ENCODE measurements around the gene STAT6. TPM values are rescaled to one million over a fixed set of nuclear protein-coding genes. Genes with fewer than 3 reads are reported as not detected.

Gene STAT6
- total and polyA plus RNA-seq, 2 donors (not counting 3 experiments of a cell fraction or from before 2014, with no cell fraction given), result 136 to 147 TPM

DNA sequence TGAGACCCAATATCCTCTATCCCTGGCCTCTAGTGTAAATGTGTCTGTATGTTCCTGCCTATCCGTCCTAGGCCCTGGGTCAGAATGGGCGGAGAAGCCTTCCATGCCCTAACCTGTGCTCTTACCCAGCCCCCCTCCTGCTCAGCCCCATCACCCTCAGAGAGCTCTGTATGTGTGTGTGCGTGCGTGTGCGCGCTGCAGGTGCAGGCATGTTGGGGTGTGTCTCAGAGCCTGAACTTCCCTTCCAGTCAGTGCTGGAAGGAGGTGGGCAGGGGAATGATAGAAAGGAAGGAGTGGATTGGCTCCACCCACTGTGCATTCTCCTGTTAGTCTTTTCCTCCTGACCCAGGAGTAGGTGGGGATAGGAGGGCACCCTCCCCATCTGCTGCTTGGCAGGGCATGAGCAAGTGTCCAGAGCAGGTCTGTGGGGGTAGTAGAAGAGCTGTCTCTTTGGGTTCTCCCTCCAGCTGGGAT is 15.0 kb downstream of the STAT6 start:
- dilution Hi-C loops (cut with MboI; ENCODE audit: extremely low pct_ligation_motif_present, low sequenced_read_pairs), result no loop called here
- no peaks in the 10 kb centered on the region for H3K27me3 ChIP-seq (ENCODE audit: control insufficient read depth in 2 of 2, insufficient read depth in 2 of 2, low read length in 2 of 2)
- FAIRE-seq (no peak), DNase-seq (ENCODE audit: low read depth, low spot score) (no peak)
- no peaks in the 10 kb centered on the region for H3K79me2 ChIP-seq (ENCODE audit: control insufficient read depth, insufficient read depth, low read length)
- no peak overlapping the region for H3K27ac ChIP-seq (ENCODE audit: insufficient read depth, low read depth, low read length)
- H3K4me1 ChIP-seq (ENCODE audit: control insufficient read depth, extremely low read depth, insufficient read depth, low read length), result peaks cover 8% of the 10 kb centered on the region
- peaks cover 4 to 50% of the 10 kb centered on the region in 2 experiments for H3K36me3 ChIP-seq (ENCODE audit: control insufficient read depth in 2 of 2, extremely low read depth in 1 of 2, insufficient read depth in 2 of 2, low read length in 2 of 2)
- H3K9me1 ChIP-seq (replicated peaks; ENCODE audit: control insufficient read depth, extremely low read depth, insufficient read depth, low read length), result no peaks in the 10 kb centered on the region
- no peak overlapping the region for H2AFZ ChIP-seq (ENCODE audit: low read depth, low read length)
- intact Hi-C loops (cut with micrococcal nuclease), result no loop called here
- TF ChIP-seq EZH2 (IDR thresholded peaks at IDR 0.05; ENCODE audit: borderline replicate concordance, low read depth, low read length, severe bottlenecking) (no peak), MYC (IDR thresholded peaks at IDR 0.05; ENCODE audit: low read depth, low read length) (no peak), POLR2A (IDR thresholded peaks at IDR 0.05; ENCODE audit: low read depth, low read length) (no peak), GATA2 (IDR thresholded peaks at IDR 0.05; ENCODE audit: insufficient read depth, insufficient read length, low read depth, low read length) (no peak), FOS (IDR thresholded peaks at IDR 0.05; ENCODE audit: borderline replicate concordance, insufficient read depth, low read length) (no peak), POLR2AphosphoS5 (IDR thresholded peaks at IDR 0.05; ENCODE audit: insufficient read depth, low read depth, low read length) (no peak), JUN (IDR thresholded peaks at IDR 0.05; ENCODE audit: borderline replicate concordance, insufficient read depth, insufficient read length, low read depth) (no peak)
- TF ChIP-seq, protein P1, sequence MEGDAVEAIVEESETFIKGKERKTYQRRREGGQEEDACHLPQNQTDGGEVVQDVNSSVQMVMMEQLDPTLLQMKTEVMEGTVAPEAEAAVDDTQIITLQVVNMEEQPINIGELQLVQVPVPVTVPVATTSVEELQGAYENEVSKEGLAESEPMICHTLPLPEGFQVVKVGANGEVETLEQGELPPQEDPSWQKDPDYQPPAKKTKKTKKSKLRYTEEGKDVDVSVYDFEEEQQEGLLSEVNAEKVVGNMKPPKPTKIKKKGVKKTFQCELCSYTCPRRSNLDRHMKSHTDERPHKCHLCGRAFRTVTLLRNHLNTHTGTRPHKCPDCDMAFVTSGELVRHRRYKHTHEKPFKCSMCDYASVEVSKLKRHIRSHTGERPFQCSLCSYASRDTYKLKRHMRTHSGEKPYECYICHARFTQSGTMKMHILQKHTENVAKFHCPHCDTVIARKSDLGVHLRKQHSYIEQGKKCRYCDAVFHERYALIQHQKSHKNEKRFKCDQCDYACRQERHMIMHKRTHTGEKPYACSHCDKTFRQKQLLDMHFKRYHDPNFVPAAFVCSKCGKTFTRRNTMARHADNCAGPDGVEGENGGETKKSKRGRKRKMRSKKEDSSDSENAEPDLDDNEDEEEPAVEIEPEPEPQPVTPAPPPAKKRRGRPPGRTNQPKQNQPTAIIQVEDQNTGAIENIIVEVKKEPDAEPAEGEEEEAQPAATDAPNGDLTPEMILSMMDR (IDR thresholded peaks at IDR 0.05; ENCODE audit: extremely low read depth in 1 of 2, insufficient read depth in 1 of 2, low read depth in 1 of 2, low read length in 2 of 2), result no peak
- TF ChIP-seq, protein P2, sequence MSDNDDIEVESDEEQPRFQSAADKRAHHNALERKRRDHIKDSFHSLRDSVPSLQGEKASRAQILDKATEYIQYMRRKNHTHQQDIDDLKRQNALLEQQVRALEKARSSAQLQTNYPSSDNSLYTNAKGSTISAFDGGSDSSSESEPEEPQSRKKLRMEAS (IDR thresholded peaks at IDR 0.05; ENCODE audit: insufficient read depth, insufficient read length), result no peak
- CTCF ChIA-PET, result interaction anchor here (1.5 to 14.4 kb wide), 2 partner anchors 15 to 27 kb away, joined by 6 to 158 read pairs; partner anchors contain the start of gene STAT6
- H3K4me3 ChIP-seq (replicated peaks in 1 of 3; ENCODE audit: insufficient read depth in 1 of 3, low read depth in 1 of 3, low read length in 3 of 3), result no peak overlapping the region
- POLR2A ChIA-PET, result no interaction called here
- H3K4me2 ChIP-seq (ENCODE audit: insufficient read depth, low read length), result no peak overlapping the region
- no peak overlapping the region for H3K9ac ChIP-seq (replicated peaks; ENCODE audit: extremely low read depth, insufficient read depth, low read length)
- H3K9me3 ChIP-seq (replicated peaks; ENCODE audit: control insufficient read depth, insufficient read depth, low read length), result no peaks in the 10 kb centered on the region
- no peaks in the 10 kb centered on the region for H4K20me1 ChIP-seq (replicated peaks; ENCODE audit: control insufficient read depth, extremely low read depth, insufficient read depth, low read length)
- BruUV-seq (replicated peaks), result no TSS peak

Data from endothelial cell of umbilical vein (primary cell).